Endodermal cell (in vitro differentiated cells): Measurements from ENCODE around the gene PSMC3. TPM values are rescaled to one million over a fixed set of nuclear protein-coding genes. Genes with fewer than 3 reads are reported as not detected.

Experiments used
- DNase-seq: peaks from one replicate; pipeline ENCODE4 v3.0.0-alpha.2; 2017
- H3K27ac ChIP-seq: 2 replicates; pipeline ENCODE4 v1.5.1; 2013; ENCODE audit warnings: mild to moderate bottlenecking, low read depth, low read length, moderate library complexity
- H3K27me3 ChIP-seq: 2 replicates; pipeline ENCODE4 v1.6.1; 2013; ENCODE audit warnings: mild to moderate bottlenecking, low read length, moderate library complexity; ENCODE audit not compliant: insufficient read depth, control insufficient read depth, poor library complexity, severe bottlenecking
- H3K36me3 ChIP-seq: 2 replicates; pipeline ENCODE4 v1.7.0; 2013; ENCODE audit warnings: mild to moderate bottlenecking, low read length, moderate library complexity; ENCODE audit not compliant: control insufficient read depth, insufficient read depth
- H3K4me1 ChIP-seq: one replicate; pipeline ENCODE4 v1.7.0; 2013; ENCODE audit warnings: low read length; ENCODE audit not compliant: control insufficient read depth, insufficient read depth
- H3K4me3 ChIP-seq: 2 replicates; pipeline ENCODE4 v1.5.1; 2013; ENCODE audit warnings: mild to moderate bottlenecking, low read length, moderate library complexity
- H3K9ac ChIP-seq: 2 replicates; pipeline ENCODE4 v1.6.1; 2013; ENCODE audit warnings: mild to moderate bottlenecking, low read length, moderate library complexity; ENCODE audit not compliant: poor library complexity, severe bottlenecking; ENCODE audit errors: extremely low read depth
- H3K9me3 ChIP-seq: 2 replicates; pipeline ENCODE4 v1.6.1; 2013; ENCODE audit warnings: mild to moderate bottlenecking, low read length, moderate library complexity; ENCODE audit not compliant: control insufficient read depth
- H3K27ac Mint-ChIP-seq: 2 replicates; pipeline ENCODE4 v1.8.0; 2020; ENCODE audit warnings: mixed read lengths
- H3K27me3 Mint-ChIP-seq: 2 replicates; pipeline ENCODE4 v1.8.0; 2021; ENCODE audit warnings: mild to moderate bottlenecking, mixed read lengths; ENCODE audit not compliant: insufficient read depth
- H3K36me3 Mint-ChIP-seq: 2 replicates; pipeline ENCODE4 v1.8.0; 2020; ENCODE audit warnings: low read depth, mixed read lengths
- H3K4me1 Mint-ChIP-seq: 2 replicates; pipeline ENCODE4 v1.8.0; 2020; ENCODE audit warnings: mixed read lengths
- H3K4me3 Mint-ChIP-seq: 2 replicates; pipeline ENCODE4 v1.8.0; 2020; ENCODE audit warnings: mild to moderate bottlenecking, moderate library complexity, mixed read lengths
- H3K9me3 Mint-ChIP-seq: 2 replicates; pipeline ENCODE4 v1.8.0; 2020; ENCODE audit warnings: mild to moderate bottlenecking, mixed read lengths
- WGBS, 2 experiments: methylation state at CpG; one replicate each; pipeline versions ENCODE4 v1.1.5 to v1.1.7; 2013; ENCODE audit warnings: missing lambda C conversion rate in 2 of 2, mixed read lengths in 1 of 2; ENCODE audit not compliant: insufficient coverage in 1 of 2, insufficient read length in 1 of 2; 5-methylcytosine and 5-hydroxymethylcytosine counted together
- microRNA-seq: library from miRNA; unstranded; fragments of <30 nt; microRNA quantifications from one replicate; pipeline ENCODE4 v1.2.0, GENCODE V29; 2020; ENCODE audit warnings: borderline microRNAs expressed
- total RNA-seq, 2 donors: library from RNA; stranded (reverse); fragmentation: NEBNext Ultra II Directional in 1 of 2; extraction: Animal tissue kit (Norgen Biotek cat#: 25700) in 1 of 2; gene quantifications; 2 replicates in 1 of 2; 3 replicates in 1 of 2; pipeline ENCODE4 v1.2.1, GENCODE V29; 2021
- TF ChIP-seq, protein P1 (sequence below): fragments of 200-600 bp; sonication (generic); conservative IDR thresholded peaks from 2 replicates; pipeline ENCODE4 v1.5.0; 2021; ENCODE audit warnings: antibody characterized with exemption, mild to moderate bottlenecking

PSMC3 gene
- total RNA-seq, 2 donors from 2014 or later = 152 to 175 TPM

DNA sequence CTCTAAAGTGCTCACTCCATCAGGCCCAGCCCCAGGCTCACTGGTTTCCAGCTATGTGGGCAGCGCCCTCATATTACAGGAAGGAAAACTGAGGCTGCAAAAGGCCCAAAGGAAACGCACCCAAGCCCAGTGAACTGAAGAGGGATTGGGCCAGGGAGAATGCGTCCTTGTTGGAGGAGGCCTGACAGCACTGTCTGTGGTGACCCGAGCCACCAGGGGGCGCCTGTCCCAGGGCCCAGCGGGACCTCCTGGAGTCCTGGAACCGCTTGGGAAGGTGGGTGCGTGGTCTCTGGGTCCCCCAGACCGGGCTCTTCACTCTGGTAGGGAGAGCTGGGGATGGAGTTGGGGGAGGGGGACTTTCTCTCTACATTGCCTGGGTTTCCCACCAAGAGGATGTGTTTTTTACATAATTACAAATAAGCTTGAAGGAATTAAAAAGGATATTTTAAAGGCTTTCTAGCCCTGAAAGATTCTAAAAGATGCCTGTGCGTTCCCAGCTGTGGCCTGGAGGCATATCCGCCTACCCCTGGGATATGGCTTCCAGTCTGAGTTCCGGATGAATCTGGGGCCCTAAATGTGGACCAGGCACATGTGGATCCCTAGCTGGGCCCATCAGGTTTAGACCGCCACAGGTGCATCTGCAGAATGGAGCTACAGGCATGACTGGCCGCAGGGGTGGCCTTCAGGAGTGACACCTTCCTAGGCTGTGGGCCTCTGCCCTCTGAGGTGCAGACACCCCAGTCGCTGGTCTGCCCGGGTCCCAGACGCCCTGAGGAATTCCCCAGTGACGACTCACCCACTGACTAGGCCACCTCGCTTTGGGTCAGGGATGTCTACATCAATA lies 52.1 kb downstream of the PSMC3 start:
- Histone ChIP-seq H3K27me3 (no peaks in the 10 kb centered on the region), H3K36me3 (no peaks in the 10 kb centered on the region)
- H3K9me3 Mint-ChIP-seq = no peaks in the 10 kb centered on the region

DNA sequence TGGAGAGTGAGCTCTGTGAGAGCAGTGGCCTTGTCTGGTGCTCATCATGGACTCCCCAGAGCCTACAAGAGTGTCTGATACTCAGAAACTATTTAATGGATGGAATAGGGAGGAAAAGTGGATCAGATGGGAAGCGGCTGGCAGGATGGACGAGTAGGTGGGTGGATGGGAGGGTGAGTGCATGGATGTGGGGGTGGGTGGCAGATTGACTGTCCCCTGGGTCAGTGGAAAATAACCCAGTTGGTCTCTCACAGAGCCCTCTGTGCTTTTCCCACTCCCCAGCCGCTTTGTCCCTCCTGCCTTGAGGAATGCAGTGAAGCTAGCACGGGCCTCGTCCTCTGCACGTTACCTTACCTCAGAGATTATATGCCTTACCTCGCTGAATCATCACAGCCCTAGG lies 53.8 kb downstream of the PSMC3 start:
- WGBS, 2 experiments = 74 to 84% methylated on average over 4 to 7 of the region's 7 CpGs
- Mint-ChIP-seq H3K9me3 (no peaks in the 10 kb centered on the region), H3K27ac (no peak overlapping the region), H3K4me1 (no peaks in the 10 kb centered on the region), H3K36me3 (no peaks in the 10 kb centered on the region), H3K4me3 (no peak overlapping the region), H3K27me3 (peaks cover 2% of the 10 kb centered on the region)
- Histone ChIP-seq H3K27me3 (no peaks in the 10 kb centered on the region), H3K36me3 (no peaks in the 10 kb centered on the region), H3K4me1 (no peaks in the 10 kb centered on the region), H3K27ac (no peak overlapping the region), H3K9me3 (no peaks in the 10 kb centered on the region), H3K9ac (no peak overlapping the region), H3K4me3 (no peak overlapping the region)
- no peak for DNase-seq
- TF ChIP-seq, protein P1, sequence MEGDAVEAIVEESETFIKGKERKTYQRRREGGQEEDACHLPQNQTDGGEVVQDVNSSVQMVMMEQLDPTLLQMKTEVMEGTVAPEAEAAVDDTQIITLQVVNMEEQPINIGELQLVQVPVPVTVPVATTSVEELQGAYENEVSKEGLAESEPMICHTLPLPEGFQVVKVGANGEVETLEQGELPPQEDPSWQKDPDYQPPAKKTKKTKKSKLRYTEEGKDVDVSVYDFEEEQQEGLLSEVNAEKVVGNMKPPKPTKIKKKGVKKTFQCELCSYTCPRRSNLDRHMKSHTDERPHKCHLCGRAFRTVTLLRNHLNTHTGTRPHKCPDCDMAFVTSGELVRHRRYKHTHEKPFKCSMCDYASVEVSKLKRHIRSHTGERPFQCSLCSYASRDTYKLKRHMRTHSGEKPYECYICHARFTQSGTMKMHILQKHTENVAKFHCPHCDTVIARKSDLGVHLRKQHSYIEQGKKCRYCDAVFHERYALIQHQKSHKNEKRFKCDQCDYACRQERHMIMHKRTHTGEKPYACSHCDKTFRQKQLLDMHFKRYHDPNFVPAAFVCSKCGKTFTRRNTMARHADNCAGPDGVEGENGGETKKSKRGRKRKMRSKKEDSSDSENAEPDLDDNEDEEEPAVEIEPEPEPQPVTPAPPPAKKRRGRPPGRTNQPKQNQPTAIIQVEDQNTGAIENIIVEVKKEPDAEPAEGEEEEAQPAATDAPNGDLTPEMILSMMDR = no peak

More for the DNA sequence above, 52.1 kb downstream of the PSMC3 start:
- WGBS, 2 experiments = 55 to 65% methylated on average over 16 to 19 of the region's 19 CpGs
- no peaks in the 10 kb centered on the region for H3K4me1 Mint-ChIP-seq
- H3K4me3 Mint-ChIP-seq = no peak overlapping the region
- Histone ChIP-seq H3K4me1 (no peaks in the 10 kb centered on the region), H3K27ac (no peak overlapping the region), H3K9ac (no peak overlapping the region), H3K4me3 (no peak overlapping the region), H3K9me3 (no peaks in the 10 kb centered on the region)
- peaks cover 2% of the 10 kb centered on the region for H3K27me3 Mint-ChIP-seq
- H3K27ac Mint-ChIP-seq = no peak overlapping the region
- TF ChIP-seq, protein P1 = peak; percentile 99
- DNase-seq = peak; percentile 96
- H3K36me3 Mint-ChIP-seq = no peaks in the 10 kb centered on the region

DNA sequence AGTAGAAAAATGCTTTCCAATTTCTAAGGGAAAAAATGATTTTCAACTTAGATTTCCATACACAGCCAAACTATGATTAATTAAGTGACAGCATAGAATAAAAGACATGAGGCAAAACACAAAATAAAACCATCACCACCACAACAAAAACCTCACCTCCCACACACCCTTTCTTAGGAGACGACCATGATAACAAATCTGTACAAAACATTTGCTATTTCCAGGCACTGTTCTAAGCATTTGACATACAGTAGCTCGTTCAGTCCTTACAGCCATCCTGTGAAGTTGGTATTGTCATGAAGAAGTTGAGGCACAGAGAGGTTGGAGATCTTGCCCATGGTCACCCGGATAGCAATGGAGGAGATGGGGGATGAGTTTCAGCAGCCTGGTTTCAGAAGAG lies 56.6 kb downstream of the PSMC3 start:
- no peak overlapping the region for H3K9ac ChIP-seq
- TF ChIP-seq, protein P1 = no peak
- DNase-seq = no peak
- H3K36me3 ChIP-seq = no peaks in the 10 kb centered on the region
- no peaks in the 10 kb centered on the region for H3K36me3 Mint-ChIP-seq
- no peak overlapping the region for H3K4me3 ChIP-seq
- H3K27me3 Mint-ChIP-seq = peaks cover 2% of the 10 kb centered on the region
- 72 to 90% methylated on average over 3 of the region's 3 CpGs for WGBS, 2 experiments
- H3K27ac ChIP-seq = no peak overlapping the region
- H3K4me1 ChIP-seq = no peaks in the 10 kb centered on the region
- H3K4me3 Mint-ChIP-seq = no peak overlapping the region
- H3K9me3 ChIP-seq = no peaks in the 10 kb centered on the region
- H3K9me3 Mint-ChIP-seq = no peaks in the 10 kb centered on the region
- no peaks in the 10 kb centered on the region for H3K27me3 ChIP-seq
- no peak overlapping the region for H3K27ac Mint-ChIP-seq
- H3K4me1 Mint-ChIP-seq = no peaks in the 10 kb centered on the region

Small RNAs within 50 kb of the gene (microRNA-seq; reads per million reads assigned to microRNA genes)
- gene MIR4487 = not detected

Other genes starting within 250 kb of the PSMC3 start
- gene ARFGAP2, start 249.6 kb downstream of the PSMC3 start, total RNA-seq = 10 to 100 TPM; 84.6 to 86.0 TPM
- gene PACSIN3, start 240.0 kb downstream of the PSMC3 start, total RNA-seq = 10 to 100 TPM; 48.0 to 66.6 TPM
- 10 to 100 TPM; 20.9 to 31.2 TPM for gene DDB2, start 211.5 kb downstream of the PSMC3 start, total RNA-seq
- gene ACP2, start 177.6 kb downstream of the PSMC3 start, total RNA-seq = 10 to 100 TPM; 42.9 to 45.9 TPM
- 10 to 100 TPM; 29.4 to 34.6 TPM for gene NR1H3, start 168.4 kb downstream of the PSMC3 start, total RNA-seq
- 10 to 100 TPM; 30.2 to 36.0 TPM for gene MADD, start 156.3 kb downstream of the PSMC3 start, total RNA-seq
- under 1 TPM in 1 of 2 donors, not detected in 1; 0.07 TPM for gene MYBPC3, start 73.7 kb downstream of the PSMC3 start, total RNA-seq
- gene SPI1, start 47.9 kb downstream of the PSMC3 start, total RNA-seq = not detected
- gene SLC39A13, start 17.8 kb downstream of the PSMC3 start, total RNA-seq = 10 to 100 TPM; 34.7 to 40.4 TPM
- gene RAPSN, start 22.7 kb upstream of the PSMC3 start, total RNA-seq = under 1 TPM; 0.40 to 0.64 TPM
- 100 to 1,000 TPM; 202 to 205 TPM for gene CELF1, start 126.7 kb upstream of the PSMC3 start, total RNA-seq
- gene PTPMT1, start 139.2 kb upstream of the PSMC3 start, total RNA-seq = 10 to 100 TPM; 55.8 to 65.0 TPM
- 10 to 100 TPM; 13.7 to 14.8 TPM for gene KBTBD4, start 152.5 kb upstream of the PSMC3 start, total RNA-seq
- gene NDUFS3, start 152.6 kb upstream of the PSMC3 start, total RNA-seq = 100 to 1,000 TPM; 104 to 106 TPM
- gene FAM180B, start 160.2 kb upstream of the PSMC3 start, total RNA-seq = under 1 TPM in 1 of 2 donors, not detected in 1; 0.20 TPM
- 10 to 100 TPM in 1 of 2 donors, 1 to 10 TPM in 1; 6.9 to 10.5 TPM for gene C1QTNF4, start 168.0 kb upstream of the PSMC3 start, total RNA-seq
- gene MTCH2, start 216.1 kb upstream of the PSMC3 start, total RNA-seq = 100 to 1,000 TPM; 123 to 147 TPM